ENCODE results near the gene RRP12.

RRP12 gene

DNA sequence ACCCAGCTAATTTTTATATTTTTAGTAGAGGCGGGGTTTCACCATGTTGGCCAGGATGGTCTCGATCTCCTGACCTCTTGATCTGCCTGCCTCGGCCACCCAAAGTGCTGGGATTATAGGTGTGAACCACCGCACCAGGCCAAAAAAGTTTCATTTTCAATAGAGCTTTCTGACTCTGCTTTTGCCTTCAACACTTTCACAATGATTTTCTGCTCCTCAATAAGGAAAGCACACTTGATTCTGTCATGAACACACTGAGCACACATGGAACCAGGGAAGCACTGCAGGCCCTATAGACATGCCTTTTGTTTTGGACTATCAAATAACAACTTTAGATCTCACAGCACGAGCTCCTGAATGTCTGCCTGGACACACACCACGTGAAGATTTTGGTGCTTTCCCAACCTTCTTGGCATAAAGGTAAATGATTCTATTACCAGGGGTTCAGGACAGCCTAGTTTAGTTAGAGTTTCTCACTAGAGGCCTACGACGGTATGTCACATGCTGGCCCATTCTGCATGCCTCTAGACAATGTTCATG is 8.0 kb downstream of the RRP12 start:
- TF ChIP-seq, protein P1, sequence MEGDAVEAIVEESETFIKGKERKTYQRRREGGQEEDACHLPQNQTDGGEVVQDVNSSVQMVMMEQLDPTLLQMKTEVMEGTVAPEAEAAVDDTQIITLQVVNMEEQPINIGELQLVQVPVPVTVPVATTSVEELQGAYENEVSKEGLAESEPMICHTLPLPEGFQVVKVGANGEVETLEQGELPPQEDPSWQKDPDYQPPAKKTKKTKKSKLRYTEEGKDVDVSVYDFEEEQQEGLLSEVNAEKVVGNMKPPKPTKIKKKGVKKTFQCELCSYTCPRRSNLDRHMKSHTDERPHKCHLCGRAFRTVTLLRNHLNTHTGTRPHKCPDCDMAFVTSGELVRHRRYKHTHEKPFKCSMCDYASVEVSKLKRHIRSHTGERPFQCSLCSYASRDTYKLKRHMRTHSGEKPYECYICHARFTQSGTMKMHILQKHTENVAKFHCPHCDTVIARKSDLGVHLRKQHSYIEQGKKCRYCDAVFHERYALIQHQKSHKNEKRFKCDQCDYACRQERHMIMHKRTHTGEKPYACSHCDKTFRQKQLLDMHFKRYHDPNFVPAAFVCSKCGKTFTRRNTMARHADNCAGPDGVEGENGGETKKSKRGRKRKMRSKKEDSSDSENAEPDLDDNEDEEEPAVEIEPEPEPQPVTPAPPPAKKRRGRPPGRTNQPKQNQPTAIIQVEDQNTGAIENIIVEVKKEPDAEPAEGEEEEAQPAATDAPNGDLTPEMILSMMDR (IDR thresholded peaks at IDR 0.05; ENCODE audit: insufficient read depth, low read length, poor library complexity, severe bottlenecking) = no peak
- Histone ChIP-seq H3K27me3 (replicated peaks; ENCODE audit: control insufficient read depth, insufficient read depth, low read length) (no peaks in the 10 kb centered on the region), H3K4me3 (replicated peaks; ENCODE audit: low read depth, low read length) (no peak overlapping the region), H3K36me3 (ENCODE audit: control insufficient read depth, insufficient read depth, low read length) (peaks cover 19% of the 10 kb centered on the region)
- DNase-seq (ENCODE audit: extremely low read depth, insufficient read length) = no peak

GRCh38 chr10:97390091-97390490 is 11.0 kb downstream of the RRP12 start:
- TF ChIP-seq, protein P1 (IDR thresholded peaks at IDR 0.05; ENCODE audit: insufficient read depth, low read length, poor library complexity, severe bottlenecking) = no peak
- H3K4me3 ChIP-seq (replicated peaks; ENCODE audit: low read depth, low read length) = no peak overlapping the region

GRCh38 chr10:97388152-97388551 is 13.0 kb downstream of the RRP12 start:
- Histone ChIP-seq H3K36me3 (ENCODE audit: control insufficient read depth, insufficient read depth, low read length) (peaks cover 35% of the 10 kb centered on the region), H3K4me3 (replicated peaks; ENCODE audit: low read depth, low read length) (no peak overlapping the region), H3K27me3 (replicated peaks; ENCODE audit: control insufficient read depth, insufficient read depth, low read length) (no peaks in the 10 kb centered on the region)
- TF ChIP-seq, protein P1 (IDR thresholded peaks at IDR 0.05; ENCODE audit: insufficient read depth, low read length, poor library complexity, severe bottlenecking) = no peak
- no peak for DNase-seq (ENCODE audit: extremely low read depth, insufficient read length)

More at GRCh38 chr10:97390091-97390490, 11.0 kb downstream of the RRP12 start:
- no peaks in the 10 kb centered on the region for H3K27me3 ChIP-seq (replicated peaks; ENCODE audit: control insufficient read depth, insufficient read depth, low read length)
- peaks cover 23% of the 10 kb centered on the region for H3K36me3 ChIP-seq (ENCODE audit: control insufficient read depth, insufficient read depth, low read length)
- DNase-seq (ENCODE audit: extremely low read depth, insufficient read length) = no peak

DNA sequence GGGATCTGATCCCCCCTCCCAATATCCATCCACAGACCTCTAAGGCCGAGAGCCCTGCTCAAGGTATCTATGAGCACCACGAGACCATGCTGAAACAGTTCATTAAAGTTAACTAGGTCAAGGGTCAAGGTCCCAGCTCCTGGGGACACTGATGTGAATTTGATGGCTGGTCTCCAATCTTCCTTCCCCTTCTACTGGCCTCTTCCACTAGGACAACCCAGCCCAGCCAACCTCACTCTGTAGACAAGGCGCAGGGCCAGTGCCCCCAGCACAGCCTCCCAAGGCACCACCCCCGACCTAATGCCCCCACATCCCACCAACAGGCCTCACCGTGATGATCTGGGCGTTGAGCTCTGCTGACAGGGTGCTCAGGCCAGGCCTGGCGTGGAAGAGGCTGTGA is 15.6 kb downstream of the RRP12 start:
- DNase-seq (ENCODE audit: extremely low read depth, insufficient read length) = no peak
- TF ChIP-seq, protein P1 (IDR thresholded peaks at IDR 0.05; ENCODE audit: insufficient read depth, low read length, poor library complexity, severe bottlenecking) = no peak
- Histone ChIP-seq H3K27me3 (replicated peaks; ENCODE audit: control insufficient read depth, insufficient read depth, low read length) (no peaks in the 10 kb centered on the region), H3K4me3 (replicated peaks; ENCODE audit: low read depth, low read length) (no peak overlapping the region), H3K36me3 (ENCODE audit: control insufficient read depth, insufficient read depth, low read length) (peaks cover 39% of the 10 kb centered on the region)

GRCh38 chr10:97384641-97385040 is 16.5 kb downstream of the RRP12 start:
- no peak overlapping the region for H3K4me3 ChIP-seq (replicated peaks; ENCODE audit: low read depth, low read length)
- peaks cover 35% of the 10 kb centered on the region for H3K36me3 ChIP-seq (ENCODE audit: control insufficient read depth, insufficient read depth, low read length)
- H3K27me3 ChIP-seq (replicated peaks; ENCODE audit: control insufficient read depth, insufficient read depth, low read length) = no peaks in the 10 kb centered on the region
- DNase-seq (ENCODE audit: extremely low read depth, insufficient read length) = no peak
- TF ChIP-seq, protein P1 (IDR thresholded peaks at IDR 0.05; ENCODE audit: insufficient read depth, low read length, poor library complexity, severe bottlenecking) = no peak

DNA sequence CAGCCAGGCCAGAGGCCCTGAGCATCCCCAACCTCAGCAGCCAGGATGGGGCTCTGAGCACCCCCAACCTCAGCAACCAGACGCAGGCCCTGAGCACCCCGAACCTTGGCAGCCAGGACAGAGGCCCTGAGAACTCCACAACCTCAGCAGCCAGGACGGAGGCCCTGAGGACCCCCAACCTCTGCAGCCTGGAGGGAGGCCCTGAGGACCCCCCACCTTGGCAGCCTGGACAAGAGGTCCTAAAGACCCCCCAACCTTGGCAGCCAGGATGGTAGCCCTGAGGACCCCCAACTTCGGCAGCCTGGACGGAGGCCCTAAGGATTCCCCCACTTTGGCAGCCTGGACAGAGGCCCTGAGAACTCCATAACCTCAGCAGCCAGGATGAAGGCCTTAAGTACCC is 17.0 kb downstream of the RRP12 start:
- H3K27me3 ChIP-seq (replicated peaks; ENCODE audit: control insufficient read depth, insufficient read depth, low read length) = no peaks in the 10 kb centered on the region
- no peak for DNase-seq (ENCODE audit: extremely low read depth, insufficient read length)
- H3K36me3 ChIP-seq (ENCODE audit: control insufficient read depth, insufficient read depth, low read length) = peaks cover 40% of the 10 kb centered on the region
- no peak overlapping the region for H3K4me3 ChIP-seq (replicated peaks; ENCODE audit: low read depth, low read length)
- TF ChIP-seq, protein P1 (IDR thresholded peaks at IDR 0.05; ENCODE audit: insufficient read depth, low read length, poor library complexity, severe bottlenecking) = no peak
